Stimulated activated CD8-positive, alpha-beta memory T cell treated with anti-CD3 and anti-CD28 coated beads, Interleukin-15, amount 100 ng/mL, for 4 hours (primary cell): ENCODE results near the gene TRIM43.
"Not testable (repeated sequence)": the region's sequence is repeated elsewhere in the genome, so short reads cannot be mapped to it uniquely, and the experiment has no call there.

Experiments
- DNase-seq, 2 donors: peaks; one replicate each; pipeline ENCODE4 v3.0.0-alpha.2; 2020; ENCODE audit warnings: low read depth in 2 of 2

The TRIM43 gene

DNA sequence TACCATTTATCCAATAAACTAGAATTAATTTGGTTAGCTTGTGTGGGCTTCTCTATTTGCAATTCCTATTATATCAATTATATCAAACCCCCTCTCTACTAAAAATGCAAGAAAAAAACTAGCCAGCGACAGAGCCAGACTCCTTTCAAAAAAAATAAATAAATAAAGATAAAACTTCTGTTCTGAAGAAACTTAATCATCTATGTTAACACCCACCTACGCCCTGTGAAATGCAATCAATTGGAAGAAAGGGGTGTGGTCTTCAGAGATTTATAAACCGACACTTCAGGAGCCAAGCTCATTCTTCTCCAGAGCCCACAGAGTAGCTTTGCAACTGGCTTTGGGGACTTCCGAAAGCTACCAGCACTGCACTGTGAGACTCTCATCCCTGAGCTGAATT lies at the start of gene TRIM43:
TRIM43 (plus strand) TSS at position 301 of the 400 bp plus-strand sequence. CDS start 2,023 bp downstream, outside the sequence.
- not testable (repeated sequence) for DNase-seq

DNA sequence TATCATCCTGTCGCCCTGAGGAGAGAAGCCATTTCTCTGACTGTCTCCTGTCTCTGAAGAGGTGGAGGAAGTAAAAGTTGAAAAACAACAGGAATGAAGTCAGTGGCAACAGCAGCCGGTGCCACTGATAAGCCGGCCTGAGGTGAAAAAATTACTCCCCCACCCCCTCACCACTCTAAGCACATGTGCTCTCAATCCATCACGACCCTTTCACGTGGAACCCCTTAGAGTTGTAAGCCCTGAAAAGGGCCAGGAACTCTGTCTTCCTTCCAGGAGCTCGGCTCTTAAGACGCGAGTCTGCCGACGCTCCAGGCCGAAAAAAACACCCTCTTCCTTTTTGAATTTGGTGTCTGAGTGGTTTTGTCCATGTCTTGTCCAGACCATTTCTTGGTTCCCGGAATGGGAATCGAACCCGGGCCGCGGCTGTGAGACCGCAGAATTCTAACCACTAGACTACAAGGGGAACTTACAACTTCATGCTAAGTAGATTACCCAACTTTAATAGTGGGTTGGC lies 40.7 kb upstream of the TRIM43 start:
- DNase-seq = no peak

DNA sequence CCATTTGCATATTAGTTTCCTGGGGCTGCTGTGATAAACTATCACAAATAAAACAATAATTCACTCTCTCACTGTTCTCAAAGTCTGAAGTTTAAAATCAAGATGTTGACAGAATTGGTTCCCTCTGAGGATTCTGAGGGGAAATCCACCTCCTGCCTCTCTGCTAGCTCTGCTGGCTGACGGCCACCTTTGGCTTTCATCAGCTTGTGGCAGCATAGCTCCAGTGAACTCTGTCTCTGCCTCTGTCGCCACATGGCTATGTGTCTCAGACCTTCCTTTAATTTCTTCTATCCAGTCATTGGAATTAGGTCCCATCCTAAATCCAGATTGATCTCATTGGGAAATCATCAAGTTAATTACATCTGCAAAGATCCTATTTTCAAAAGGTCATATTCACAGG lies 38.9 kb upstream of the TRIM43 start:
- DNase-seq = no peak

DNA sequence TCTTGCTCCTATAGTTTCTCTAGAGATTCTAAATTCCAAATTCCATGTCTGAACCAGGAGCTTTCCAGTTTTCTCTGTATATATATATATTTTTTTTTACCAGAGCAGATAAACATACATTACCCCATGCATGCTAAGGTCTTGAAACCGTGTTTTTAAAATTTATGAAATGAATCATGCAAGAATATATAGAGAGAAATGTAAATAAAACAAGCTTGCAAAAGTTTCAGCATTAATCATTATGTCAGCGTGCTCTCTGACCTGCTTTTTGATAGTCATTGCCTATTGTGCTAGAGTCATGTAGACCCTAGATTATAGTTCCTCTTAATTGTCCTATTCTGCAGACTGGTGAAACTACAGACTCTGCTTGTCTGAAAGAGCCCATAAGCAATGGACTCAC lies 22.6 kb upstream of the TRIM43 start:
- no peak for DNase-seq

DNA sequence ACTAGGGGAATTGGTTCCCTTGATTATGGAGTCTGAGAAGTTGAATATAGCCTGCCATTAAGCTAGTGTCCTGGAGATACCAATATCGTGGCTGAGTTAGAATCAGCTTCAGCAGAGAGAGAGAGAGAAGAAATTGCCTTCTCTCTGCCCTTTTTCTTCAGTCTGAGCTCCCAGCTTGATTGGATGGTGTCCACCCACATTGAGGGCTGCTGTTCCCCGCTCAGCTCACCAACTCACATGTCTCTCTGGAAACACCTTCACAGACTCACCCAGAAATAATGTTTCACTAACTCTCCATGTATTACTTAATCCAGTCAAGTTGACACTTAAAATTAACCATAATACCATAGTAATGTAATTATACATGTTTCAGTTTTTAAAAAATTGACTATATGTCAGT lies 17.9 kb upstream of the TRIM43 start:
- DNase-seq = no peak

DNA sequence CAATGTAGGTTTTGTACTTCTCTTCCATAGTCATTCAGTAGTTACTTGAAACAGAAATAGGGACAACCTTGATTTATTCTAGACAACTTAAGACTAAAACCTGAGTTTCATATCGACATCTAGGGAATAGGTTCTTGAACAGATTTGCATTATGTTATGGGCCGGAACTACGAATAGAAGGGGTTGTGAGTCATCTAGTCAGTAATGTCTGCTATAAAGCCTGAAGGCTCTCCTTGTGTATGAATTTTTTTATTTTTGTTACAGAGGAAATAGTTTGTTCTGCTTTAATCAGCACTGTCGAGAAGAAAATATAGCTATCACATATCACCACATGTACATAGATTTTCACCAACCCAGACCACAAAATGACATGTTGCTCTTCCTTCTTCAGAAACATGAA lies 17.3 kb upstream of the TRIM43 start:
- no peak for DNase-seq

DNA sequence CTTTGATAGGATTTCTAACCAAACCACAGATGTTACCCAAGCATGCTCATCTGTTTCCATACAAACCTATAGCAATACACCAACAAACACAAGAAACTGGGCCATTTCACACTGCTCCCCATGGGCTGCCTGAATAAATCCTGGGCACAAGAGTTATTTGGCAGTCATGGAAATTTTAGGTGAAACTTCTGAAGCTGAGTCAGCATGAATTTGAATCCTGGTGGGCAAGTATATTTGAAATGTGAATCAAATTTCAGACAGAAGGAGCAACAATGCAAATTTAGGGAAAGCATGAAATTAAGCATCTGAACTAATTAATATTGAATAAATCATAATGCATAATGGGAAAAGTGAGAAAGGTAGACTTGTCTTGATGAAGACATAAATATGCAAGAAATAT lies 15.9 kb upstream of the TRIM43 start:
- no peak for DNase-seq

DNA sequence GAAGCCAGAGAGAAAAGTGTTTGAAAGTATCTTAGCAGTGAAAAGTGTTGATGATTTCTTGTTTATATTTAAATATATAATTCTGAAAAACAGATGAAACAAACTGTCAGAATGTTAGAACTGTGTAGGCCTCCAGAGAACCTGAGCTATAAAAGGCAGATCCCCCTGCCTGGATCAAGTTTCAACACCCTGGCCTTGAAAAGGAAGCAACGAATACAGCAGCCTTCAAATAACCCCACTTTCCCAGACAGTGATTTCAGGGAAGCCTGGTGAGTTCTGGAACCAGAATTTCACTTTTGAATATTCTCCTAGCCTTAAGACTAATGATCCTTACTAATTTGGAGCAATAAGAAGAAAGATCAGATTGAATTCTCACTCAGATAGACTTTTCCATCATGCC lies 13.3 kb upstream of the TRIM43 start:
- no peak for DNase-seq

DNA sequence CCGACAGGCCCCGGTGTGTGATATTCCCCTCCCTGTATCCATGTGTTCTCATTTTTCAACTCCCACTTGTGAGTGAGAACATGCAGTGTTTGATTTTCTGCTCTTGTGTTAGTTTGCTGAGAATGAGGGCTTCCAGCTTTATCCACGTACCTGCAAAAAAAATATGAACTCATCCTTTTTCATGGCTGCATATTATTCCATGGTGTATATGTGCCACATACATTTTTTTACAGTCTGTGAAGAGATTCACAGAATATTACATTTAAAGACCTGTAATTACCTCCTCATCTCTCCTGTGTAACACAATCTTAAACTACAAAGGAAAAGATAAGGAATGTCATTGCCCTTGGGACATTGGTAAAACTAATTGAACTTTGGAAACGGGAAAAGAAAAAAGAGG lies 8.3 kb upstream of the TRIM43 start:
- not testable (repeated sequence) for DNase-seq

DNA sequence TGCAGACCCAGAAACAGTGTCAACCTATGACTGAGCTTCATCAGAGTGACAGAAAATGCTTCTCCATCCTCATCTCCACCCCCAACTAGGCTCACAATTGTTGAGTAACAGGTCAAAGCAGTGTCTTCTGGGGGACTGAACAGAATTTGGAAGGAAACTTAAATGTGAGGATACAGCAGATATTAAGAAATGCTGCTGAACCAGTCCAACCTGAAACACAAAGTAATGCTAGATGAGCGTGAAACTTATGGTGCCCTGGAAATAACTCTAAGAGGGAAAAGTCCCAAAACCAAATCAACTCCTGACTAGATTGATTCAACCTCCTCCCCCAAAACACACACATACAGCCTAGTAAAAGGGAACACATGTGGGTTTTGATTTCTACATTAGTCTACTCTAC lies 7.5 kb upstream of the TRIM43 start:
- not testable (repeated sequence) for DNase-seq

DNA sequence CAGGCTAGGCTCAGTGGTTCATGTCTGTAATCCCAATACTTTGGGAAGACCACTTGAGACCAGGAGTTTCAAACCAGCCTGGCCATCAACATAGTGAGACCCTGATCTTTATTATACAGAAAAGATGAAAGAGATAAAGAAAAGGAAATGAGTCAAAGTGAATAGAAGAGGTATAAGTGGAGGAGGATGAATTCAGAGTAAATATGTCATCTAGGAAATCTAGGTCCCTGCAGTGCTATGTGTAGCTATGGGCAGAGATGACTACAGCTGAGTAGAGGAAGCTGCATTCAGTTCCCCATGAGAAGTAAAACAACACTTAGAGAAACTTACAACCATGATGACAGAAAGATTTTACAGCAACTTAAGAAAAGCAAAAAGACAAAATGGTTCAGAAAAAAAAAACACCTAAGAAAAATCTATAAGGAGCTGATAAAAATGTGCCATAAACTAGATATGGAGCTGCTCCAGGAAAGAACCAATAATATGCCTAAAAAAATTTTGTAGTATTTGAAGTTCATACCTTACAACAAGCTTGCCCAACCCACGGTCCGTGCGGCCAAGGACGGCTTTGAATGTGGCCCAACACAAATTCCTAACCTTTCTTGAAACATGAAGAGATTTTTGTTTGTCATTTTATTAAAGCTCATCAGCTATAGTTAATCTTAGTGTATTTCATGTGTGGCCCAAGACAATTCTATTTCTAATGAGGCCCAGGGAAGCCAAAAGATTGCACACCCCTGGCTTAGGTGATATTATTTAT lies 1.8 kb upstream of the TRIM43 start:
- not testable (repeated sequence) for DNase-seq

DNA sequence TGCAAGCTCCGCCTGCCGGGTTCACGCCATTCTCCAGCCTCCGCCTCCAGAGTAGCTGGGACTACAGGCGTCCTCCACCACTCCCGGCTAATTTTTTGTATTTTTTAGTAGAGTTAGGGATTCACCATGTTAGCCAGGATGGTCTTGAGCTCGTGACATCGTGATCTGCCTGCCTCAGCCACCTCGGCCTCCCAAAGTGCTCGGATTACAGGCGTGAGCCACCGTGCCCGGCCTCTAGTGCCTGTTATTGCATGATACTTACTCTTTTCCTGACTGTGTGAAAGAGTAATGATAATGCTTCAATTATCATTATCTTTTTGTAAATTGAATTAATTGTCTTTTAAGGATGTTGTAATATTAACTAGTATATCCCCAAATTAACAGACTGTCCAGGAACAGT lies 1.2 kb downstream of the TRIM43 start:
- not testable (repeated sequence) for DNase-seq

DNA sequence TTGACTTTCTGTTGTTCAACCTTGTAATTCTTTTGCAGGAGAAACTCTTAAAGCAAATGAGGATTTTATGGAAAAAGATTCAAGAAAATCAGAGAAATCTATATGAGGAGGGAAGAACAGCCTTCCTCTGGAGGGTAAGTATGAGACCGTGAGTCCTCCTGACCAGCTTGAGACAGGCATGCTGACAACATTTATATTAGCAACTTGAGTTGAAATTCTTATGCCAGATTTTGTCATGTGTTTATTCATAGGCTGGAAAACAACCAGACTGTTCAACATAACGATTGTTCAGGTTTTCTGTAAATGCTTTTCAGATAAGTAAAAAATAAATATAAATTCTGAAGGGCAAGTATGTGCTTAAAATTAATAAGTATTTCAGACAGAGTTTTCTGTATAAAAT lies 3.2 kb downstream of the TRIM43 start:
- DNase-seq = not testable (repeated sequence)

DNA sequence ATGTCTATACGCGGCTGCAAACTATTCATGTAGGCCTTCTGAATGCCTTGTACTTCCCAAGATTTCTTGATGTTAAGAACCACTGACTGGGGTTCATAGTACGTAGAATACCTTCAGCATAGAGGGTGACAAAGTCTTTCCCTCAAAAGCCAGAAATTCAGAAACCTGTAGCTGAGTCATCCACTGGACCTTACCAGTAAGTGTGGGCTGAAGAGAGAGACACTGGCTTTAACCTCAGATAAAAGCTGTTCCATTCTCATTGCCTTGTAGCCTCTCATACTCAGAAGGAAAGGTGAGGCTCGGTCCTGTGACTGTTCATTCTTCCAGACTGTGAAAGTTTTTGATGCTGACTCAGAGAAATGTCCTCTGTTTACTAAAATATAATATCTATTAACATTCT lies 9.5 kb downstream of the TRIM43 start:
- not testable (repeated sequence) for DNase-seq

DNA sequence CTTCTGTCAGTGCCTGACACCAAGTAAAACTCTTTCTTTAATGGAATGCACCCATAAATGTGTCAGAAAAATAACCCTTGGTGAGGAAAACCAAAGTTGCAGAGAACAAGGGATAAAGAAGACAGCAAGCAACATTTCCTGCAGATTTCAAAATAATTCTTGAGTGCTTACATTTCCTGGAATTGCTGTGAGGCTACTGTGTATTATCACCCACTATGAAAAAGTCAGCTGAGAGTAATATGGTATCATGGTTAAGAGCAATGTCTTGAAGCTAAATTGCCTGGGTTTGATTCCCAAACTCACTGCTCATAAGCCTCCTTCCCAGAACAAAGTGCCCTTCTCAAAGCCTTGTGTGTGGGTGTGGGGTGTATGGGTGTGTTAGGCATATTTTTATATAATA lies 10.3 kb downstream of the TRIM43 start:
- DNase-seq = not testable (repeated sequence)

DNA sequence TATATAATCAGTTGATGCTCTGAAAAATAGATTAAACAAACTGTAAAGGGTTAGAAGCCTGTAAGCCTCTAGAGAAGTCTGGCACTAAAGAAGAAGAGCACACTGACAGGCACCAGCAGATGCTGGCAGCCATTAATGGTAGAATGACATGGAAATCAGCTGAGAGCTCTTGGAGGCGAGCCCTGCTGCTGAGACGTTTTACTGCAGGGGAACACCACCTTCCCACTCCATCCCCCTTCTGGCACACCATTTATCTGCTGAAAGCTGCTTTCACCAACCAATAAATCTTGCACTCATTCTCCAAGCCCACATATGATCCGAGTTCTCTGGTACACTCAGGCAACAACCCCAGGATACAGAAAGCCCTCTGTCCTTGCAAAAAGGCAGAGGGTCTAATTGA lies 16.6 kb downstream of the TRIM43 start:
- DNase-seq = not testable (repeated sequence)

DNA sequence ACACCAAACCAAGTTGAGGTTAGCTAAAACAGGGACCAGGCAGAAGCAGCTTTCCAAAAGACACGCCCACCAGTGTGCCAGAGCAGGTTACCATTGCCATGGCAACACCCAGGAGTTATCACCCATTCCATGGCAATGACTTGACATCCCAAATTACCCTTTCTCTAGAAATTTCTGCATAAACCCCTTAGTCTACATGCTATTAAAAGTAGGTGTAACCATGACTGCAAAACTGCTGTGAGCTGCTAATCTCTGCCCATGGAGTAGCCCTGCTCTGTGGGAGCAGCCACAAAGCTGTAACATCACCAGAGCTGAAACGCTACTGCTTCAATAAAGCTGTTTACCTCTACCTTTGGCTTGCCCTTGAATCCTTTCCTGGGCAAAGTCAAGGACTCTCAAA lies 18.0 kb downstream of the TRIM43 start:
- not testable (repeated sequence) for DNase-seq

DNA sequence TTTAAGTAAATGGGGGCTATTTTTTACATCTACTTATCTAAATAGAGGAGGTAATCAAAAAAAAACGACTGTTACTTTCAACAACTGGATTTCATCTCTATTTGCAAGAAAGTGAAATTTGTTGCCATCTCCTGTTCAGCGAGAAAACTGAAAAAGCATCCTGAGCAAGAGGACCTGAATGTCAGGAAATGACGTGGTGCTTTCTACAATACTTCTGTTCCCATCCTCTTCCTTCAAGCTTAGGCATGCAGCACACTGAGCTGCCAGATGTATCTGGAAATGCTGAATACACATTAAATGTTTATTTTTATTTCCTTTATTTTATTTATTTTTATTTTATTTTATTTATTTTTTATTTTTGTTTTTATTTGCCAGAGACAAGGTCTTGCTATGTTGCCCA lies 21.2 kb downstream of the TRIM43 start:
- not testable (repeated sequence) for DNase-seq

DNA sequence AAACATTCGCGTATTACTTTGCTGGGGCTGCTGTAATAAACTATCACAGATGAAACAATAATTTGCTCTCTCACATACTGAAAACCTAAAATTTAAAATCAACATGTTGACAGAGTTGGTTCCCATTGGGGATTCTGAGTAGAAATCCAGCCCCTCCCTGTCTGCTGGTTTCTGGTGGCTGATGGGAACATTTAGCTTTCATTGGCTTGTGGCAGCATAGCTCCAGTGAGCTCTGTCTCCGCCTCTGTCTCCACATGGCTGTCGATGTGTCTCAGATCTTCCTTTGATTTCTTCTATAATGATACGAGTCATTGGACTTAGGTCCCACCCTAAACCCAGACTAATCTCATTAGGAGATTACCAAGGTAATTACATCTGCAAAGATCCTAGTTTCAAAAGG lies 30.9 kb downstream of the TRIM43 start:
- not testable (repeated sequence) for DNase-seq

DNA sequence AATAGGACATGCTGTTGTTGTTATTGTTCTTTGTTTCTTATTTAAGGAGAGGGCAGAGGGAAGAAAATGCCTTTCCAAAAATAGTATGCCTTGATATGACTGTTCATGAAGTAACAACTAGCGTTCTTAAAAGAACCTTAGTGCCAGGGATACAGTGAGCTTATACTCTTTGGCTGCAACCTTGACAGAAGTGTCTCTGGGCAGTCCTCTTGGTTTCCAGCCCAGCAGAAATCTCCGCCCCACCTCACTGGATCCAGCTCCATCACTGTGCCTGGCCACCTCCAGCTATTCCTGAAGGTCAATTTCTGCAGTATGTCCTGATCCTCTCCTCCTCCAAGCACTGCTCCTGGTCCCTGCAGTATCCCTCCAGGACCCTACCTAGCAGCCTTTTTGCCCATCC lies 39.2 kb downstream of the TRIM43 start:
- DNase-seq = not testable (repeated sequence)

DNA sequence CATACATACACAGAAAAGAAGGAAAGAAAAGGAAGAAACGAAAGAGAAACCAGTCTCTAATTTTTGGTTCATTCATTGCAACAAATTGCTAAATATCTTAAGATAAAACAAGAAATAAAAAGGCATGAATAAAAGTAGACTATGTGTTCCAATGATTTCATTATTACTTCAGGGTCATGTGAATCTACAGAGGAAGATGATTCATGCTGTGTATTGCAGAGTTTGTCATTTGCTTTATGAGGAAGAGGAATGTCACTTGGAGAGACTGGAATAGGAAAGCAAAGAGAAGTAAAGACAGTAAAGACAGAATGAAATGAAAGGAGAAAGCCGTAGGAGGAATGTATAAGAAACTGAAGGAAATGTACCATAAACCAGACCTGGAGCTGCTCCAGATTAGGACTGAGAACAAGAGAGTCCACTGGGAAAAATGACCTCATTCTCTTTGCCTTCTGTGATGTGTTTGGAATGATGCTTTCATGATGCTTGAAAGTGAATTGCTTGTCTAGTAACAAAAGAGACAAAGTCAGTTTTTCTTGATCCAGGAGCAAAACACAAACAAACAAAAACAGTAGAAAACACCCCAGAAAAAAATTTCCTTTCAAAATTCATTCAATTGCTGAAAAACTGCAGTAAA lies 41.9 kb downstream of the TRIM43 start:
- DNase-seq = not testable (repeated sequence)

DNA sequence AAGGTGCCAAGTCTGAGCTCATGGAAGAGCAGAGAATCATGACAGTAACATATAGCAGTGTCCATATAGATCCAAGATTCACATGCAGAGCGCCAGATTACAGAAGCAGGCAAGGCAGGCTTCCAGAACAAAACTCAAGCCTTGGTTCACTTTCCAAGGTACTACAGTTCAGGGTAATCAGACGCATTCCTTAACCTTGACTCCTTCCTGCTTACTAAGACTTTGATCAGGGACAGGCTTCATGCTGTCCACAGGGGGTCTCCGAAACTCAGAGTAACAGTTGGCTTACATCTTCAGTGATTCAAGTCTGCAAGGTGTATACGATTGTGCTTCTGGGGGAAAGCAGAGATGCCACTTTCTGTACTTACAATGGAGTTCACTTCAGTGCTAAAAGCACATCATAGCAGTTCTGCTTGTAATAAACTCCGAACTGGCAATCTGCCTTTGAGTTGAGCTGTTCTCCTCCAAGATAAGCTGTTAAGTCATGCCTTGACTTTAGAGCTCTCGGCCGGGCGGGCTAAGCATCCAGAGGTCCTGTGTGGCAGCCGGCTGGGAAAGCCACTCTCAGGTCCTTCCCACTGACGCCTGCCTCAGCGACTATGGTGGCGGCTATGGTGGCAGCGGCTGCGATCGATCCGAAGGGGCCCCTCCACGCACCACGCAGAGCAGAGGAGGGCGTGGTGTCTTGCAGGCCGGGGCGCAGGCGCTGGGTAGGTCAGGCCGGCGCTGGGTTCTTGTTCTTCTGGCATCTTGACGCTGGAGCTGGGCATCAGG lies 48.9 kb downstream of the TRIM43 start:
- not testable (repeated sequence) for DNase-seq

DNA sequence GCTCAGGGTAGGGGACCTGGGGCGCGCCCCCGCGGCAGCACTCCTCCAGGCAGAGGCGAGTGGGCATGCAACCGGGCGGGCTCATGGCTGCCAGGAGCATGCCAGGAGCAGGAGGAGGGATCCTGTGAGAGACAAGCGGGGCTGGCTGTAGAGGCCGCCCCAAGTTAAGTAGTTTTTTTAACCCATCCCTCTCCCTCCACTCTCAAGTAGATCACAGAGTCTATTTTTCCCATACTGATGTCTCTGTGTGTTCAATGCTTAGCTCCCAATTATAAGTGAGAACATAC lies 49.4 kb downstream of the TRIM43 start:
- DNase-seq = not testable (repeated sequence)
